Measurements from ENCODE around the gene PSMD14.

GRCh38 chr2:161448431-161448830 is 140.2 kb downstream of the PSMD14 start:
- TF ChIP-seq CTCF (IDR thresholded peaks at IDR 0.05; ENCODE audit: control extremely low read depth in 1 of 3, insufficient read depth in 1 of 3, low read depth in 1 of 3, low read length in 3 of 3) (no peak), EZH2 (IDR thresholded peaks at IDR 0.05; ENCODE audit: low read depth, low read length, severe bottlenecking) (no peak), POLR2AphosphoS5 (IDR thresholded peaks at IDR 0.05; ENCODE audit: low read depth, low read length) (no peak), BCL11A (IDR thresholded peaks at IDR 0.05; ENCODE audit: low read depth in 2 of 2, low read length in 2 of 2) (no peak), POLR2A (IDR thresholded peaks at IDR 0.05; ENCODE audit: control extremely low read depth in 1 of 2, low read depth in 2 of 2, low read length in 2 of 2) (no peak), CEBPB (IDR thresholded peaks at IDR 0.05; ENCODE audit: low read depth, low read length) (no peak), MAX (IDR thresholded peaks at IDR 0.05) (no peak), JUND (IDR thresholded peaks at IDR 0.05; ENCODE audit: low read length) (no peak), E2F6 (IDR thresholded peaks at IDR 0.05) (no peak), SP1 (IDR thresholded peaks at IDR 0.05; ENCODE audit: low read depth, low read length) (no peak), ATF3 (IDR thresholded peaks at IDR 0.05; ENCODE audit: insufficient read depth, low read depth, low read length) (no peak), BRCA1 (IDR thresholded peaks at IDR 0.05; ENCODE audit: low read depth, low read length) (no peak)

Data from H1 (cell line).